ENCODE measurements around the gene GABRG3.

DNA sequence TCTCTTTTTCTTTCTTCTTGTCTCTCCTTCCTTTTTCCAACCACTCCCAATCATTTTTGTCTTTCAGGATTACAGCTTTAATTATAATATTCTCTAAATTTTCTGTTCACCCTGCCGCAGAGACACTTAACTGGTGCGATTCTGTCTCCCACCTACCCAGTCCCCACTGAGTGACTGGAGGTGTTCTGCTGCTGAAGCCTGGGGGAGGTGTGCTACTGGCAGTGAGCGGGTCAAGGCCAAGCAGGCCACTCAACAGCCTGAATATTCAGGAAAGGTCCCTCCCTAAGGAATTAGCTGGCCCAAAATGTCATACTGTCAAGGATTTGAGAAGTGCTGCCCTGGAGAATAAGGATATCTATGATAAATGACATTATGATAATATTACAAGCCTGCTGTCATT lies 126.5 kb downstream of the GABRG3 start:
- TF ChIP-seq KDM1A (IDR thresholded peaks at IDR 0.05) (no peak), SPI1 (IDR thresholded peaks at IDR 0.05; ENCODE audit: borderline replicate concordance, low read depth, low read length) (no peak), GABPA (tag; conservative IDR thresholded peaks at IDR 0.05; ENCODE audit: low read depth) (no peak), ZNF121 (CRISPR knock-in tag; conservative IDR thresholded peaks at IDR 0.05) (no peak), JUND (IDR thresholded peaks at IDR 0.05; ENCODE audit: borderline replicate concordance, low read depth, low read length) (no peak), JUND (tag; IDR thresholded peaks at IDR 0.05; ENCODE audit: borderline replicate concordance, low read depth, low read length) (no peak)
- TF ChIP-seq, protein P1, sequence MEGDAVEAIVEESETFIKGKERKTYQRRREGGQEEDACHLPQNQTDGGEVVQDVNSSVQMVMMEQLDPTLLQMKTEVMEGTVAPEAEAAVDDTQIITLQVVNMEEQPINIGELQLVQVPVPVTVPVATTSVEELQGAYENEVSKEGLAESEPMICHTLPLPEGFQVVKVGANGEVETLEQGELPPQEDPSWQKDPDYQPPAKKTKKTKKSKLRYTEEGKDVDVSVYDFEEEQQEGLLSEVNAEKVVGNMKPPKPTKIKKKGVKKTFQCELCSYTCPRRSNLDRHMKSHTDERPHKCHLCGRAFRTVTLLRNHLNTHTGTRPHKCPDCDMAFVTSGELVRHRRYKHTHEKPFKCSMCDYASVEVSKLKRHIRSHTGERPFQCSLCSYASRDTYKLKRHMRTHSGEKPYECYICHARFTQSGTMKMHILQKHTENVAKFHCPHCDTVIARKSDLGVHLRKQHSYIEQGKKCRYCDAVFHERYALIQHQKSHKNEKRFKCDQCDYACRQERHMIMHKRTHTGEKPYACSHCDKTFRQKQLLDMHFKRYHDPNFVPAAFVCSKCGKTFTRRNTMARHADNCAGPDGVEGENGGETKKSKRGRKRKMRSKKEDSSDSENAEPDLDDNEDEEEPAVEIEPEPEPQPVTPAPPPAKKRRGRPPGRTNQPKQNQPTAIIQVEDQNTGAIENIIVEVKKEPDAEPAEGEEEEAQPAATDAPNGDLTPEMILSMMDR (IDR thresholded peaks at IDR 0.05 in 2 of 3, conservative IDR thresholded peaks at IDR 0.05 in 1 of 3; ENCODE audit: insufficient read depth in 2 of 3, low read depth in 1 of 3, low read length in 3 of 3): no peak
- TF ChIP-seq, protein P2, sequence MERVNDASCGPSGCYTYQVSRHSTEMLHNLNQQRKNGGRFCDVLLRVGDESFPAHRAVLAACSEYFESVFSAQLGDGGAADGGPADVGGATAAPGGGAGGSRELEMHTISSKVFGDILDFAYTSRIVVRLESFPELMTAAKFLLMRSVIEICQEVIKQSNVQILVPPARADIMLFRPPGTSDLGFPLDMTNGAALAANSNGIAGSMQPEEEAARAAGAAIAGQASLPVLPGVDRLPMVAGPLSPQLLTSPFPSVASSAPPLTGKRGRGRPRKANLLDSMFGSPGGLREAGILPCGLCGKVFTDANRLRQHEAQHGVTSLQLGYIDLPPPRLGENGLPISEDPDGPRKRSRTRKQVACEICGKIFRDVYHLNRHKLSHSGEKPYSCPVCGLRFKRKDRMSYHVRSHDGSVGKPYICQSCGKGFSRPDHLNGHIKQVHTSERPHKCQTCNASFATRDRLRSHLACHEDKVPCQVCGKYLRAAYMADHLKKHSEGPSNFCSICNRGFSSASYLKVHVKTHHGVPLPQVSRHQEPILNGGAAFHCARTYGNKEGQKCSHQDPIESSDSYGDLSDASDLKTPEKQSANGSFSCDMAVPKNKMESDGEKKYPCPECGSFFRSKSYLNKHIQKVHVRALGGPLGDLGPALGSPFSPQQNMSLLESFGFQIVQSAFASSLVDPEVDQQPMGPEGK (CRISPR knock-in tag; IDR thresholded peaks at IDR 0.05; ENCODE audit: borderline replicate concordance): no peak
- TF ChIP-seq, protein P3, sequence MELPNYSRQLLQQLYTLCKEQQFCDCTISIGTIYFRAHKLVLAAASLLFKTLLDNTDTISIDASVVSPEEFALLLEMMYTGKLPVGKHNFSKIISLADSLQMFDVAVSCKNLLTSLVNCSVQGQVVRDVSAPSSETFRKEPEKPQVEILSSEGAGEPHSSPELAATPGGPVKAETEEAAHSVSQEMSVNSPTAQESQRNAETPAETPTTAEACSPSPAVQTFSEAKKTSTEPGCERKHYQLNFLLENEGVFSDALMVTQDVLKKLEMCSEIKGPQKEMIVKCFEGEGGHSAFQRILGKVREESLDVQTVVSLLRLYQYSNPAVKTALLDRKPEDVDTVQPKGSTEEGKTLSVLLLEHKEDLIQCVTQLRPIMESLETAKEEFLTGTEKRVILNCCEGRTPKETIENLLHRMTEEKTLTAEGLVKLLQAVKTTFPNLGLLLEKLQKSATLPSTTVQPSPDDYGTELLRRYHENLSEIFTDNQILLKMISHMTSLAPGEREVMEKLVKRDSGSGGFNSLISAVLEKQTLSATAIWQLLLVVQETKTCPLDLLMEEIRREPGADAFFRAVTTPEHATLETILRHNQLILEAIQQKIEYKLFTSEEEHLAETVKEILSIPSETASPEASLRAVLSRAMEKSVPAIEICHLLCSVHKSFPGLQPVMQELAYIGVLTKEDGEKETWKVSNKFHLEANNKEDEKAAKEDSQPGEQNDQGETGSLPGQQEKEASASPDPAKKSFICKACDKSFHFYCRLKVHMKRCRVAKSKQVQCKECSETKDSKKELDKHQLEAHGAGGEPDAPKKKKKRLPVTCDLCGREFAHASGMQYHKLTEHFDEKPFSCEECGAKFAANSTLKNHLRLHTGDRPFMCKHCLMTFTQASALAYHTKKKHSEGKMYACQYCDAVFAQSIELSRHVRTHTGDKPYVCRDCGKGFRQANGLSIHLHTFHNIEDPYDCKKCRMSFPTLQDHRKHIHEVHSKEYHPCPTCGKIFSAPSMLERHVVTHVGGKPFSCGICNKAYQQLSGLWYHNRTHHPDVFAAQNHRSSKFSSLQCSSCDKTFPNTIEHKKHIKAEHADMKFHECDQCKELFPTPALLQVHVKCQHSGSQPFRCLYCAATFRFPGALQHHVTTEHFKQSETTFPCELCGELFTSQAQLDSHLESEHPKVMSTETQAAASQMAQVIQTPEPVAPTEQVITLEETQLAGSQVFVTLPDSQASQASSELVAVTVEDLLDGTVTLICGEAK (IDR thresholded peaks at IDR 0.05): no peak
- TF ChIP-seq, protein P3 (CRISPR knock-in tag; IDR thresholded peaks at IDR 0.05): no peak

Data from K562 (cell line).